NCI-H460 (cell line): ENCODE measurements around the gene USP7. TPM values are rescaled to one million over a fixed set of nuclear protein-coding genes. Genes with fewer than 3 reads are reported as not detected.
"Not testable (repeated sequence)": the region's sequence is repeated elsewhere in the genome, so short reads cannot be mapped to it uniquely, and the experiment has no call there.

Experiments
- DNase-seq: peaks from one replicate; pipeline ENCODE4 v3.0.0-alpha.2; 2016; ENCODE audit warnings: low read depth; ENCODE audit errors: extremely low read depth
- total RNA-seq: library from RNA; depleted of rRNA; stranded (reverse); fragments of >200 nt; shearing (Covaris generic); gene quantifications from 2 replicates; pipeline ENCODE4 v1.2.3, GENCODE V29; 2014

The USP7 gene
- total RNA-seq, 1 experiment from 2014 or later: 76.9 TPM

DNA sequence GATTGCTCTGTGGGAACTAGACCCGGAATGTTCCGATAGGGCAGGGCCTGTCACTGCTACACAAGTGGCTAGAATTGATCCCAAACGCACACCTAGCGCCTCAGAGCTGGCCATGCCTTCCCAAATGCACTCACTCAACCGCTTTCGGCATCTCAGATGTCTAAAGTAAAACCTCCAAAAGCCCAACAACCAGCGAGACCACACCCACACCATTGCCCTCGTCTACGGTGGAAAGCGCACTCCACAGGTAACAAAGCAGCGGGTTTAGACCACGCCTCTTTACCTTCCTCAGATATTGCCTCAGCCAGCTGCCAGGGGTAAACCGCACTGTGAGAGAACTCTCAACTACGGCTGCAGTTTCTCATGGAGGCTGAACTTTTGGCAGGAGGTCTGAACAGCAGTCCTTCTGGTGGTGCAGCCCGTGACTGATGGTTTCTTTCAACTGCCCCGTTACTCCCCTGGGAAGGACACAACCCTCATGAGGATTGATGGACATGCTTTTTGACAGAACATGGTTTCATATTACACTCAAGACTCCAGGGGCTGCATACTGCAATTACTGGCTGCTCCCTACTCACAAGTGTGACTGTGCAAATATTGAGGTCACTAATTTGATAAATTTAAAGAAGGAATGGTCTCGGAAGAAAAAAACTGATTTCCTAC lies 34.5 kb downstream of the USP7 start:
- no peak for DNase-seq

GRCh38 chr16:8928467-8928957 lies 35.2 kb downstream of the USP7 start:
- no peak for DNase-seq

- no peak for DNase-seq
These were observed 36.9 kb downstream of the USP7 start for GRCh38 chr16:8926827-8927226.

- no peak for DNase-seq
These were observed 38.3 kb downstream of the USP7 start for GRCh38 chr16:8925455-8925854.

GRCh38 chr16:8924214-8924613 lies 39.5 kb downstream of the USP7 start:
- DNase-seq: no peak

- no peak for DNase-seq
These were observed 40.5 kb downstream of the USP7 start for GRCh38 chr16:8923199-8923598.

DNA sequence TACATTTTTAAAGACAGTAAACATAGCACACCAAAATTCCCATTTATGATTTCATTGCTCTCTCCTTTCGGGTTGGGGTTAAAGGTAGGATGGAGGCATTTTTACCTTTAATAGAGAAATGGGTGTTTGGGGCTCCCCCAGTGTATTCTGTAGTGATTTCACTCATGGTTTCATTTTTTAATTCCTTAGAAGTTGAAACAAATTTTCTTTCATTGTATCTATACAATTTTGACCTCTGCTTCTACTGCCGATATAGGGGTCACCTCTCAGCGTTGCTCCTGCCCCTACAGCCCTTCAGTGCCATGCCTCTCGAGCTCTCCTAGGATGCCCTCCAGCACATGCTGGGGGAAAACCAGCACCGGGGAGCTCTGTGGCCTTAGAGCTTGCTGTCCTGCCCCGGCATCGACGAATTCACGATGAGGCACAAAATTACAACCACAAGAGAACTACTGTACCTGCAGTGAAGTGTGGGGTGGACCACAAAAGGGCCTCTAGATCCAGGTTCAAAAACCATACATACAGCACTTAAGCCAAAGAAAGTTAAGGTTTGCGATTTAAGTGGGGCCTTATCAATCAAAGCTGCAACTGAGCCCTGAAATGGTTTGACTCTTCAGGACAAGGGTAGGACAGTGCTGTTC lies 42.2 kb downstream of the USP7 start:
- no peak for DNase-seq

DNA sequence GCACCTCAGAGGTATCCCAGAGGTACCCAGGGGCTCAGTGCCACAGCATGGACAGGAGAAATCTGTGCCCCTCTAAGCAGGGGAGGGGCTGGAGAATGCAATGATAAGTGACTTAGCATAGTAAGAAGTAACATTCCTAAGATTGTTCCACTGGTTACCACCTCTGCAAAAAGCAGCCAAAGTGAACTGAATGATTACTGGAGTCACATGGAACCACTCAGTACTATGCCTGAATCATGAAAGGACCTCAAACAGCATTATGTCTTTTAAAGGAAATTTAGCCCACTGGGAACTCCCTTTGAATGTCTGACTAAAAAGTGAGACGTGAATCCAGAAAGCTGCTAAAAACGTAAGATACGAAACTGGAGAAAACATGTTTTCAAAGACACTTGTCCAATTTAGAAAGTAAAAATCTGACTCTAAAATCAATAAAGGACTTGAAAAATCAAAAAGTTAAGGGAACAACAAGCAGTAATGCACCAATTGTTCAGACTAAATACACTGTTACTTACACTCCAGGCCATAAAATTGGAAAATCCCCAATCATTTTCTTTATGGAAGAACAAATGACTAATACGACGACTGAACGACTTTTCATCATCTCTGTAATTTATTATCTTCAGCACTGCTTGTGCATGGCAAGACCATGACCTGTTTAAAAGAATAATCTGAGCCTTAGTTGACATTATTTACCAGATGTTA lies 42.9 kb downstream of the USP7 start:
- DNase-seq: no peak

DNA sequence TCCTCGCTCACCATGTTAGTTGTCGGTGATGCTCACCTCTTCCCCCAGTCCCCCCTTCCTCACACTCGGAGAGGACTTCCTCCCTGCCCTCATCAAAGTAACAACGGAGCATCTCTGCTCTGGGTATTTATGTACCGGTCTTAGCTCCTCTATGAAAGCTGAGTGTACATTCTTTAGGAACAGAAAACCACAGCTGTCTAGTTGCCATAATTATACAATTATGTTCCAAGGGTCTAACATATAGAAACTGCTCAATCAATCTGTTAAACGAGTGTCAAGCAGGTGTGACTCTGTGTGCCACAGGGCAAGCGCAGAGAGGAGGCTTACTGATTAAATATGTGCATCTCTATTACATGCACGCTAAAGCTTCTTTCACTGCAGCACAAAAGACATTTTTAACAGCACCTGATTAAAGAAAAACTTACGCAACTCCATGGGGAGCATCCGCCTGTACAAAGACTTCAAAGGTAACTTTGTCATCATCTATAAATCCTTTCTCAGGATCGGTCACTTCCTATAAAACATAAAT lies 43.7 kb downstream of the USP7 start:
- DNase-seq: no peak

DNA sequence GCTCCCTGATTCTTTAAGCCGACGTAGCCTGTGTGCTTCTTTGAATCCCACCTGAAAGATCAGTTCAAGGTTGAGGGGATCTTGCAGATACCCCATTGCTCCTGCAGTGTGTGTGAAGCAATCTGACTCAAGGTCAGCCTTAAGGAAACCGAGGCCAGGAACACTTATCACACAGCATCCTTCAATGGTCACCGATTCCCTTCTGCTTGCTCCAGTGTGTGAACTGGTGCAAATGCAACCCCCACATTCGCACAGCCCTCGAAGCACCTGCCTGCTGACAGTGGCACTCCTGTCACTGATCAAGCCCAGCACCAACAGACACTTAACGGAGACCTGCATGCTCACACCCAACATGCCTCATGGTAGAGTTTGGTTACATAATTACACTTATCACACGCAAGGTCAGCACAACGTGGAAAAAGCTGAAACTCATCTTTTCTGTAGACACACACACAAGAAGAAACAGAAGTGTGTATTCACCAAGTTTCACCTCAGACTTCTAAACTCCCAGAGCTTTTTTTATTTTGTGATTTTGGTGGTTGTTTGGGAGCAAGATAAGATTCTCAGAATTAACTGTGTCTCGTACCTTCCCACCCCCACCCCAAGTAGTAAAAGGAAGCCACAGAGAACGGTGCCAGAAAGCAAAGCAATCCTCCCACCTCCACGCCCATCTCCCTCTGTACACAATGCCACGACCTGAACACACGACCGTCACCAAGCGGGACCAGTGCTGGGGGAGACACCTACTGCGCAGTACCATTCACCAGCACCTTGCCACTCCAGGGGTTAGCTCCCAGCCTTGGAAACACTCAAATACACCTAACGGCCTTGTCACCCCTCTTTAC lies 44.4 kb downstream of the USP7 start:
- DNase-seq: no peak

GRCh38 chr16:8917336-8917735 lies 46.4 kb downstream of the USP7 start:
- not testable (repeated sequence) for DNase-seq

DNA sequence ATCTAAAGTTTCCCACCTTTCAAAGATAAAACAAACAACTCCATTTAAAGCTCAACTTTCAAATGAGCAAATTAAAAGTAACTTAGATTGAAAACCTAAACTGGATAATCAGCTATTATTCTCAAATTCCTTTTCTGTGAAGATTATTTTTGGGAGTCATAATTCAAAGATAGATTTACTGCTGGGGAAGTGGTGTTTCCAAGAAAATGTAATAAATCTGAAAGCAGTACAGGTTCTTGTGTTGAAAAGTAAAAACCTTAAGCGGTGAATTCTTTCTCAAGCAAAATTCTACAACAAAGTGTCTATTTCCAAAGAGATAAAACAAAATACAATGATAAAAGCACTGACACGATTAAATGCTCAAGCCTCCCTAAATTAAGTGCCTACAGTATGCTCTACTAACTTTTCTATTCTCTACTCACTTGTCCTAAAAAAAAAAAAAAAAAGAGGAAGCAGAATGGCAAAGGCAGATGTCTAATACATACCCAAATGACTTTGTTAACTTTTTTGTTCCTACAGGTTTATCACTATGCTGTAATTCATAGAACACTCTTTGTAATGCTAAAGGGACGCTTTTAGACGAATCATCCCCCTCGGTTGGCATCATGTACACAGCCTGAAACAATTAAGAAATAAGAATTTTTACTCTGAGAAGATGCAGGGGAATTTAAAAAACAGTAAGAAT lies 47.0 kb downstream of the USP7 start:
- DNase-seq: no peak

GRCh38 chr16:8915722-8916301 lies 47.9 kb downstream of the USP7 start:
- no peak for DNase-seq

DNA sequence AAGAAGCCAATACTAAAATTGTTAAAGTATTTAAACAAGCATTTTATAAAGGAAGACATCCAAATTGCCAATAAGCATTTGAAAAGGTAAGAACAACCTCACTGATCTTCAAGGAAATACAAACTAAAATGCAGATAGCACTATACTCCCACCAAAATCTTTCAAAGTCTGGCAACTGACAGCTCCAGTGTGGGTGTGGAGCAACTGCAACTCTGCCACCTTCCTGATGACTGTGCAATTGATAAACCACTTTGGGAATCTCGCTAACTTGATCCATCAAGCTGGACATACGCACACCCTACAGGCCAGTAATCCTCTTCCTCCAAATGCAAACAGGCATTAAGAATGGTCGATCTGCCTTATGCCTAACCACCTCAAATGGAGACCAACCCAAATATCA lies 49.6 kb downstream of the USP7 start:
- DNase-seq: no peak

DNA sequence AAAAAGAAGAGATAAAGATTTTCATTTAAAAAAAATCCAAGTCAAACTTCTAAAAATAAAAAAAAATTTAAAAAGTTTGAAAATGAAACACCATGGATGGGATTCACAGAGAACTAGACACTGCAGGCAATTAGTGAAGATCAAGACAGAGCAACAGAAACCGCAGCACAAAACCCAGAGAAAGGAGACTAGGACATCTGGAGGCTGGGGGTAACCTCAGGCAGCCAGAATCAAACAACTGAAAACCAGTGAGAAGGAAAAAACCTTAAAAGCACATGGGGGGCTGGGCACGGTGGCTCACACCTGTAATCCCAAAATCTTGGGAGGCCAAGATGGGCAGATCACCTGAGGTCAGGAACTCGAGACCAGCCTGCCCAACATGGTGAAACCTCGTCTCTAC lies 50.9 kb downstream of the USP7 start:
- DNase-seq: no peak

- no peak for DNase-seq
These were observed 52.9 kb downstream of the USP7 start for GRCh38 chr16:8910811-8911210.

DNA sequence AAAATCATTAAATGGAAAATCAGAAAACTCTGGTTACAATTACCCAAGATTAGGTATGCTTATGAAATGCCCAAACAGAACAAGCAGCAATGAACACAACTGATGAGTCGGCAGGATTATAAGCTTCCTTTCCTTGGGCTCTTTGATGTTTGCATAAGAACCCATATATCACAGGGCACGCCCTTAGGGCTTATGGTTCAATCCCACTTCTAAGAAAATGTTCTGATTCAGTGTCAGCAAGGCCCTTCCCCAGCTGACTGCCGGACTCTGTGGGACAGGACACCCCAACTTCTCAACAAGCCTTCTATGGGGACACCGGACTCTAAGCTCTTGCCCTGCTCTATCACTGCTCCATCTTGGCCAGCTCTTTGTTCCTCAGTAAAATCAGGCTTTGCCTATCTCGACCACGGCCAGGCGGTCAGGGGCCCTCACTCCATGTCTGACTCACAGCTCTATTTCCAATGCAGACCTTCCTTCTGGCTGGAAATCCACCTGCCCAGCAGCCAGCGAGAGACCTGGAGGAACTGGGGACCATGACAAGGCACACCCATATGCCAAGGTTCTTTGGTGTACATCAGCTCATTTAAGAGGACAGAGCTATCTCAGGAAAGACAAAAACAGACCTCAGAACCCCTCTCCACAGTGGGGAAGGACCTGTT lies 54.8 kb downstream of the USP7 start:
- DNase-seq: no peak

GRCh38 chr16:8907096-8907495 lies 56.6 kb downstream of the USP7 start:
- DNase-seq: no peak
